GM12801 (cell line): ENCODE data around the gene WWC1.

Source experiments
- CTCF ChIP-seq: IDR thresholded peaks from one replicate; pipeline ENCODE4 v1.5.1; 2011; ENCODE audit warnings: control low read depth; ENCODE audit not compliant: insufficient read length; ENCODE audit errors: extremely low read depth

Gene WWC1

GRCh38 chr5:168354397-168354796, 63.0 kb downstream of the WWC1 start:
- TF ChIP-seq CTCF, result no peak

GRCh38 chr5:168356171-168356570, 64.7 kb downstream of the WWC1 start:
- no peak for TF ChIP-seq CTCF

- TF ChIP-seq CTCF, result no peak
Measured at GRCh38 chr5:168356592-168356991, 65.1 kb downstream of the WWC1 start.

- no peak for TF ChIP-seq CTCF
Measured at GRCh38 chr5:168357876-168358275, 66.4 kb downstream of the WWC1 start.

- no peak for TF ChIP-seq CTCF
Measured at GRCh38 chr5:168359820-168360460, 68.5 kb downstream of the WWC1 start.

- no peak for TF ChIP-seq CTCF
Measured at GRCh38 chr5:168360521-168361285, 69.3 kb downstream of the WWC1 start.

- TF ChIP-seq CTCF, result no peak
Measured at GRCh38 chr5:168362097-168362885, 70.8 kb downstream of the WWC1 start.
